Effector CD8-positive, alpha-beta T cell (primary cell): ENCODE results near the gene RNF227.
"Not testable (repeated sequence)": the region's sequence is repeated elsewhere in the genome, so short reads cannot be mapped to it uniquely, and the experiment has no call there.

Source experiments
- DNase-seq: peaks from one replicate; lab custom pipeline; 2025; lab: John Stamatoyannopoulos, UW
- total RNA-seq, 4 experiments: gene quantifications; one replicate each; lab custom pipeline; 2026; lab: John Stamatoyannopoulos, UW

RNF227 gene
- total RNA-seq, result 4.8 to 7.1 (median 6.1) reads per million in 4 experiments

GRCh38 chr17:7915611-7916384, at the start of gene RNF227:
RNF227 (minus strand) TSS chr17:7916289; CDS start chr17:7916195, 94 bp downstream.
- DNase-seq, result peak; percentile 72

GRCh38 chr17:7961421-7961820, 45.3 kb upstream of the RNF227 start:
- DNase-seq, result no peak

- no peak for DNase-seq
These were observed 43.6 kb upstream of the RNF227 start for GRCh38 chr17:7959503-7960253.

GRCh38 chr17:7956228-7956965, 40.3 kb upstream of the RNF227 start:
- DNase-seq, result no peak

GRCh38 chr17:7955414-7956227, 39.5 kb upstream of the RNF227 start:
- DNase-seq, result no peak

- not testable (repeated sequence) for DNase-seq
These were observed 37.2 kb upstream of the RNF227 start for GRCh38 chr17:7953266-7953665.

GRCh38 chr17:7951143-7951792, 35.2 kb upstream of the RNF227 start:
- DNase-seq, result no peak

GRCh38 chr17:7950578-7950977, 34.5 kb upstream of the RNF227 start:
- DNase-seq, result no peak

GRCh38 chr17:7947651-7948050, 31.6 kb upstream of the RNF227 start:
- no peak for DNase-seq

- no peak for DNase-seq
These were observed 30.4 kb upstream of the RNF227 start for GRCh38 chr17:7946441-7946840.

GRCh38 chr17:7945651-7946050, 29.6 kb upstream of the RNF227 start:
- DNase-seq, result no peak

- DNase-seq, result no peak
These were observed 28.2 kb upstream of the RNF227 start for GRCh38 chr17:7944326-7944725.

GRCh38 chr17:7943291-7943690, 27.2 kb upstream of the RNF227 start:
- DNase-seq, result no peak

GRCh38 chr17:7940743-7941142, 24.7 kb upstream of the RNF227 start:
- no peak for DNase-seq

GRCh38 chr17:7940034-7940433, 23.9 kb upstream of the RNF227 start:
- no peak for DNase-seq

GRCh38 chr17:7935859-7936258, 19.8 kb upstream of the RNF227 start:
- DNase-seq, result no peak

GRCh38 chr17:7932949-7933348, 16.9 kb upstream of the RNF227 start:
- DNase-seq, result no peak

- peak; percentile 20 for DNase-seq
These were observed 16.4 kb upstream of the RNF227 start for GRCh38 chr17:7932483-7932891.

GRCh38 chr17:7931709-7932482, 15.8 kb upstream of the RNF227 start, which contains the start of the genes CNTROB and TRAPPC1:
CNTROB (plus strand) TSS chr17:7932206; CDS start chr17:7933080, 874 bp downstream.
TRAPPC1 (minus strand) TSS chr17:7931946; CDS start chr17:7931829, 117 bp downstream.
- peak; percentile 99 for DNase-seq
